Measurements from ENCODE around the gene ZNHIT3.
"Not testable (repeated sequence)": the region's sequence is repeated elsewhere in the genome, so short reads cannot be mapped to it uniquely, and the experiment has no call there.

Gene ZNHIT3

GRCh38 chr17:36484021-36484420 is 2.5 kb upstream of the ZNHIT3 start:
- not testable (repeated sequence) for DNase-seq (ENCODE audit: low spot score)

GRCh38 chr17:36485027-36485426 is 1.5 kb upstream of the ZNHIT3 start:
- DNase-seq (ENCODE audit: low spot score): no peak

GRCh38 chr17:36485805-36486203 is 677 bp upstream of the ZNHIT3 start:
- DNase-seq (ENCODE audit: low spot score): no peak

DNA sequence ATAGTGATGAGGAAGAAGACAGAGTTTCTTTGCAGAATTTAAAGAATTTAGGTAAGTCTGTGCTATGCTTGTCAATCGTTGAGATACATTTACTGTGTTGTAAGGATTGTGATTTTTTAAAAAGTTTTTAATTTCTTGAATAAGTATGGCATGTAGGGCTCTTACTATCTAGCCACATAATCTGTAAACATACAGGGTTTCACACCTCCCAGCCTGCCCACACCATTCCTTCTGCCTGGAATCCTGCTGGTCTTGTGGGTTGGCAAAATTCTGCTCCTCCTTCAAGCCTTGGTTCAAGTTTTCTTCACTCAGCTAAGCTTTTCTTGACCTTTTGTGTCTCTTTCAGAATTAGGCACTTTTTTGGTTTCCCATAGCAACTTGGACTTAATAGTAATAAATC is 7.5 kb downstream of the ZNHIT3 start:
- DNase-seq (ENCODE audit: low spot score): no peak

GRCh38 chr17:36494674-36495073 is 8.2 kb downstream of the ZNHIT3 start:
- DNase-seq (ENCODE audit: low spot score): no peak

- DNase-seq (ENCODE audit: low spot score): no peak
Measured at GRCh38 chr17:36495076-36495578, 8.6 kb downstream of the ZNHIT3 start.

- no peak for DNase-seq (ENCODE audit: low spot score)
Measured at GRCh38 chr17:36496018-36496789, 9.7 kb downstream of the ZNHIT3 start.

- DNase-seq (ENCODE audit: low spot score): no peak
Measured at GRCh38 chr17:36498155-36498554, 11.7 kb downstream of the ZNHIT3 start.

- no peak for DNase-seq (ENCODE audit: low spot score)
Measured at GRCh38 chr17:36498560-36499300, 12.2 kb downstream of the ZNHIT3 start.

DNA sequence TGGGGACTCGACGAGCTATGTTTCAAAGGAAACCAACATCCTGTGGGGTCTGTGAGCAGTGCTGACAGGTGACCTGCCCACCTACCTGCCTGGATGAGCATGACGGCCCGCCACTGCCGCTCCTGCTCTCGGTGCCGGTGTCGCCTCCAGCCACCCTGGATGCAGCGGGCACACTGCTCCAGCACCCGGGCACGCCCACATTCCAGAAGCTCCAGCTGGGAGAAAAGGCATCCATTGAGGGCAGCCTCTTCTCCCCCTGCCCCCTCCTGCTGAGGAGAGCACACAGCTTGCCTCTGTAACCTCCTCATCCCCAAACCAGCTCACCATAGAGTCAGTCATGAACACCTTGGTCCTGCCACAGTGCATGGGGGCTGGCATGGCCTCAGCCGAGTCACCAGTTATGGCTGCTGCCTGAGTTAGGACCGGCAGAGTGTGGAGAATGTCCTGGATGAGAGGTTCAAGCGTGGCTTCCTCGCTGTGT is 14.3 kb downstream of the ZNHIT3 start:
- DNase-seq (ENCODE audit: low spot score): peak; percentile 16

DNA sequence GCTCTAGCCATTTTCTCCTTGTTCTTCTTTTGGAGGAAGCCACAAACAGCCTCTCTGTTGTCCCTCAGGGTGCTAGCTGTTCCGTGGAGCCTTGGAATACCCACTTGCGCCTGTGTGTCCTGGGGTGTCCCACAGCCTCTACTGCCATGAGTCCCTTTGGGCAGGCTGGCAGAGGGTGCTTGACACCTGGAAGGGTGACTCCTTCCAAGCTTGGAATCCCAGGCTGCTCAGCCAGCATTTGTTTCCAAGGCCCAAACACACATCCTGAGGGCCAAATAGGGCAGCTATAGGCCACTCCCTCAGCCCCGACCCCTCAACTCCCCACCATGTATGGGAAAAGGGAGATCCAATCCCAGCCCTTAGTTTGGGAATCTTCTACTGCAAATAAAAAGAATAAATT is 14.9 kb downstream of the ZNHIT3 start:
- DNase-seq (ENCODE audit: low spot score): no peak

- DNase-seq (ENCODE audit: low spot score): no peak
Measured at GRCh38 chr17:36501963-36502362, 15.5 kb downstream of the ZNHIT3 start.

DNA sequence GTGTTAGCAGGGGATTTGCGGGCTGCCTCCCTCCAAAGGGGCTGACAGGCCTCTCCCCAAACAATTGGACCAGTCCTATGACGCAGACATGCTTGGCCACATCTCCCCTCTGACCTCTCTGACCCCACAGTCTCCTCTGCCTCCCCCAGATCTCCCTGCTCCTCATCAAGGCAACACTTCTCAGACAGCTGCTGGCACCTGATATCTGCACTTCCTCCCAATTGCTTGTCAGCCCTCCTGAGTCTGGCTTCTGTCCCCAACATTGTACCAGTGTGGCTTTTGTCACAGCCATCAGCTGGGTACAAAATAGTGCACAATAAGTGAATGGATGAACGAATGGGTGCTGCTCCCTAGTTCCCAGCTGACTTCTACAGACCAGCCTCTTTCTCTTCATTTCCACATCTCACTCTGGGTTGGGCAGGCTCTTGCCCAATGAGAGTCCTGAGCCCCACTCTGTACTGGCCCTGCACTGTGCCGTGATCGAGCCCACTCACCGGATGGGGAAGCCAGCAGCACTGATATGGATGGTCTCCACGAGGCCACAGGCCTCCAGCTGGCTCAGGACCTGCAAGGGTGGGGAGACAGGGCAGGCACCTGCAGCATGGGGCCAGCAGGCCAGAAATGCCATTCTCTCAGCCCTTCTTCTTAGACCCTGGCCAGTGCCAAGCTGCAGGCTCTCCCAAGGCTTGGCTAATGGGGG is 17.1 kb downstream of the ZNHIT3 start:
- no peak for DNase-seq (ENCODE audit: low spot score)

DNA sequence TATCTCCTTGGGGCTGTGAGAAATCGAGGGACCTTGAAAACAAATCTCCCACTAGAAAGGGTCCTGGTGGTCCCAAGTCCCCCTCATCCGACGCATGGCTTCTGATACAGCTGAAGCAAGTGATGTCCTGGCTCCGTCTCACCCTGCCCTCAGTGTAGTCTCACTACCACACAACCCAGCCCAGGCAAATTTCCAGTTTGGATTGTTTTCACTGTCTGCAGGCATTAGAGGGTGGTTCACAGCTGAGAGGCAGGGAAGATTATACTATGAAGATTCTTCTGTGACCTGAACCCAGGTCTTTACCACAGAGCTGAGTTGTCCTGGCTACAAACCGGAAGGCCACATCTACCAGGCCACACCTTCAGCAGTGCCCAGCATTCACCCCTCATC is 17.7 kb downstream of the ZNHIT3 start:
- DNase-seq (ENCODE audit: low spot score): no peak

GRCh38 chr17:36505171-36505570 is 18.7 kb downstream of the ZNHIT3 start:
- DNase-seq (ENCODE audit: low spot score): no peak

DNA sequence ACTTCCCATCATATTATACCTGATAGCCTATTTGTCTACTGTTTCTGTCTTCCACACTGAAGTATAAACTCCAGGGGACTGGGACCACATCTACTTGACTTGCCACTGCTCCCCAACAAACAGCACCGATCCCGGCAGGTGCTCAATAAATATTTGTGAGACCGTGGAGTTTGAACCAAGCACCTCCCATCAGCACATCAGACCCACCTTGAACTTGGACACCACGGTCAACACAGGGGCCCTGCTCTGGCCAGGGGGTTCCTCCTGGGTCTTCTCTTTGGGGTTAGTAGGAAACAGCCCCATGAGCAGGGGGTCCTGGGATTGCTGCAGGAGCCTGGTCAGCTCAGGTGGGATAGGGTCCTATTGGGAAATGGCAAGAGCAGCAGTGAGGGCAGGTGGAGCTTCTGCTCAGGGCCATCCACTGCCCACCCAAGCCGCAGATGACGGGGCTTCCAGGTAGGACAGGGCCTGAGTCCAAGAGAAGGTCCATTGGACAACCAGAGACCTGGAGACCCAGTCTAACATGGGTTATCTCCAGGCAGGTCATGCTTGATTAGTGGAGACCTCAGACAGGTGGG is 19.9 kb downstream of the ZNHIT3 start:
- DNase-seq (ENCODE audit: low spot score): no peak

DNA sequence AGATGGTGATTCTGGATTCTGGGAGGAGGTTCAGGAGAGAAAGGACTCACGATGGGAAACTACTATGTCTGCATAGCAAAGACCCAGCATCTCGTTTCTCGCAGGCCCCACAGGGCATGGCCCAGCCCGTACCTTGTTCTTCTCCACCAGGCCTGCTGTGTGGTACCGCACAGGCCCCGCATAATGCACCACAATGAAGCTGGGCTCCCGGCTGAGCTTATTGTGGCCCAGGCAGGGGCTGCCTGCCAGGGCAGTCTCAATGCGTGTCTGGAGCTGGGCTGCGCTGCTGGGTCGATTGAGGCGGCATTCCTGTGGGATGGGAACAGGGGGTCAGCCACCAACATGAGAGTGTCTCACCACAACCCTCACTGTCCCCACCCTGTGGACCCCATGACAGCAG is 20.4 kb downstream of the ZNHIT3 start:
- DNase-seq (ENCODE audit: low spot score): no peak

- DNase-seq (ENCODE audit: low spot score): no peak
Measured at GRCh38 chr17:36507266-36507665, 20.8 kb downstream of the ZNHIT3 start.

DNA sequence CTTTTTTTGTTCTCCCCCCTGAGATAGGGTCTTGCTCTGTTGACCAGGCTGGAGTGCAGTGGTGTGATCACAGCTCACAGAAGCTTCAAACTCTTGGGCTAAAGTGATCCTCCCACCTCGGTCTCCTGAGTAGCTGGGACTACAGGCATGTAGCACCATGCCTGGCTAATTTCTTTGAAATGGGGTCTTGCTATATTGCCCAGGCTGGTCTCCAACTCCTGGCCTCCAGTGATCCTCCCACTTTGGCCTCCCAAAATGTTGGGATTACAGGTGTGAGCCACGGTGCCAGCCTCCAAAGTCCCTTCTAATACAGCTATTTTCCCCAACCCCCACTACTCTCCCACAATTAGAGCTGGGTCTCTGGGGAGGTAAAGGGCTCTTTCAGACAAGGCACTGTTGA is 22.0 kb downstream of the ZNHIT3 start:
- not testable (repeated sequence) for DNase-seq (ENCODE audit: low spot score)

DNA sequence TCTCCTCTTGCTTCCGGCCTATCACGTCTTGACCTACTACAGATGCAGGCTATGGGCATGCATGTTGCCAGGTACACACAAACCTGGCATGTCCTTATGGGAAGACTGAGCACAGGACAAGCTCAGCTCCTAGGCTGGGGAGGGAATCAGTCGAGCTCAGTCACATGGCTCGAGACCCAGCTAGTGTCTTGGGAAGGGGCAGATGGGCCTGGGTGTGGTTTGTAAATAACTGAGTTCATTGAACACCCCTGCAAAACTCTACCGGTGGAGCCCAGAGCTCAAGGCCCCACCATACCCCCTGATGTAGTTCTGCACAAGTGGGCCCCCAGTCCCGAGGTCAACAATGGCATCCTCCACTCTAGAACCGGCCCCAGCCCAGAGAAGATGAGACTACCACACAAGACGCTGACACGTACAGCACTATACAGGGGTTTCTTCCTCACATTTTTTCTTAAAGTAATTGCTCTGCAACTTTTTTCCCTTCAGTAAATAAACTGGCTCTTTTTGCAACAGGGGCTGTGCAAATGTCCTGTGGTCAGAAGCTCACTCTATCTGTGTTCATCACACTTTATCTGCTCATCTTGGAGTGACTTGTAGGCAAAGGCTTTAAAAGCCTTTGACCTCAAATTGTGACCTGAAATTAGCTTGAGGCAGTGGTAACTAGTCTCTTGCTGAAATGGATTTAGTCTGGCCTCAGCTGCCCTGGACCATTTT is 22.9 kb downstream of the ZNHIT3 start:
- DNase-seq (ENCODE audit: low spot score): no peak

DNA sequence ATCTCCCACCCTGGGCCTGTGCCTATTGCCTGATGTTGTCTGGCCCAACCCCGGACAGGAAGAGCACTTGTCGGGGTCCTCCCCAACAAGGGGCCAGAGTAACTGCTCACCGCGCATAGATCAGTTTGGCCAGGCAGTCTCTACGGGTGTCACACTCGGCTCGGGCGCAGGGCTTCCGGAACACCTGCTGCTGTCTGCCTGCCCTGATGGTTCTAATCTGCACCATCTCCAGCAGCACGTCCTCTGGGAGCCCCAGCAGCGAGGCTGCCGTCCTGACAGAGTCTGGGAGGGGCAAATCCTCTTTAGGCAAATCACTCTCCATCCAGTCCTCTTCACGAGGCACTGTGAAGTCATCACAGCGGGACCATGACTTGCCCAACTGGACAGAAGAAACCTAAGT is 24.2 kb downstream of the ZNHIT3 start:
- no peak for DNase-seq (ENCODE audit: low spot score)

GRCh38 chr17:36511216-36511615 is 24.7 kb downstream of the ZNHIT3 start:
- no peak for DNase-seq (ENCODE audit: low spot score)

All from SW480 (cell line).